Hepatocyte (in vitro differentiated cells): Measurements from ENCODE around the gene SCGB2B2.

ENCODE experiments used
- EZH2 ChIP-seq: fragments of 200-600 bp; sonication (generic); IDR thresholded peaks from 2 replicates; pipeline ENCODE4 v1.6.1; 2016; ENCODE audit warnings: antibody characterized with exemption, mild to moderate bottlenecking, borderline replicate concordance
- TF ChIP-seq, protein P1 (sequence below): fragments of 200-600 bp; sonication (generic); IDR thresholded peaks from 2 replicates; pipeline ENCODE4 v1.5.1; 2016; ENCODE audit warnings: antibody characterized with exemption, mild to moderate bottlenecking; ENCODE audit not compliant: poor library complexity

DNA sequence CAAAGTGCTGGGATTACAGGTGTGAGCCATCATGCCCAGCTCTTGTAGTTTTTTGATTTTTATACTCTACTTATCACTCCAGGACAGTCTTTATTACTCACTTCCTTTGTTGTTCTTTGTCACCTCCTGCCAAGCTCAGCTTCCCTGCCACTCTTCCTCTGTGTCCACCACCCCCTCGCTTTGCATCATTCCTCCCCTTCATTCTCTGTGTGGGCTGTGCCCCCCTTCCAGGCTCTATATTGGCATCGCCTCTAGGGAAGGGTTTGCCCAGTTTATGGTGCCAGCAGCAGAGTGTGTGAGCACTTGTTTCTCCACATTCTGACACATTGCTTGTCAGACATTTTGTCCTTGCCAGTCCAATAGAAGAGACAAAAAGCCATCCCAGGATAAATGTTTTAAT, 15.6 kb upstream of the SCGB2B2 start:
- TF ChIP-seq, protein P1, sequence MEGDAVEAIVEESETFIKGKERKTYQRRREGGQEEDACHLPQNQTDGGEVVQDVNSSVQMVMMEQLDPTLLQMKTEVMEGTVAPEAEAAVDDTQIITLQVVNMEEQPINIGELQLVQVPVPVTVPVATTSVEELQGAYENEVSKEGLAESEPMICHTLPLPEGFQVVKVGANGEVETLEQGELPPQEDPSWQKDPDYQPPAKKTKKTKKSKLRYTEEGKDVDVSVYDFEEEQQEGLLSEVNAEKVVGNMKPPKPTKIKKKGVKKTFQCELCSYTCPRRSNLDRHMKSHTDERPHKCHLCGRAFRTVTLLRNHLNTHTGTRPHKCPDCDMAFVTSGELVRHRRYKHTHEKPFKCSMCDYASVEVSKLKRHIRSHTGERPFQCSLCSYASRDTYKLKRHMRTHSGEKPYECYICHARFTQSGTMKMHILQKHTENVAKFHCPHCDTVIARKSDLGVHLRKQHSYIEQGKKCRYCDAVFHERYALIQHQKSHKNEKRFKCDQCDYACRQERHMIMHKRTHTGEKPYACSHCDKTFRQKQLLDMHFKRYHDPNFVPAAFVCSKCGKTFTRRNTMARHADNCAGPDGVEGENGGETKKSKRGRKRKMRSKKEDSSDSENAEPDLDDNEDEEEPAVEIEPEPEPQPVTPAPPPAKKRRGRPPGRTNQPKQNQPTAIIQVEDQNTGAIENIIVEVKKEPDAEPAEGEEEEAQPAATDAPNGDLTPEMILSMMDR: no peak
- TF ChIP-seq EZH2: no peak
